HepG2 (cell line): Measurements from ENCODE around the gene SERPINA6. TPM values are rescaled to one million over a fixed set of nuclear protein-coding genes. Genes with fewer than 3 reads are reported as not detected.
A peak's percentile ranks its signal among the peaks of the same experiment; 100 is the strongest.

Source experiments
- ATAC-seq: fragments of 200-7000 bp; cut with Tn5 transposase; 3 replicates; pipeline ENCODE4 v1.9.1; 2020; ENCODE audit warnings: mild to moderate bottlenecking, moderate library complexity
- BruUV-seq: library from RNA; stranded (reverse); fragments of 400-500 nt; replicated peaks from 2 replicates; lab custom pipeline; 2021; lab: Mats Ljungman, UMichigan
- CTCF ChIA-PET: fragments of 300-600 bp; formaldehyde crosslinking; extraction: SDS; loops from one replicate; lab custom pipeline; 2021; ENCODE audit warnings: low total read pairs, inconsistent platforms, low intra/inter-chr PET ratio; lab: Yijun Ruan, JAX
- POLR2A ChIA-PET: fragments of 350-600 bp; sonication (Branson Sonifier 250); formaldehyde crosslinking; loops from one replicate; lab custom pipeline; 2020; ENCODE audit warnings: antibody characterized with exemption, inconsistent platforms; lab: Yijun Ruan, JAX
- DNase-seq: peaks from one replicate; pipeline ENCODE4 v3.0.0-alpha.2; 2015; ENCODE audit warnings: low spot score
- FAIRE-seq: peaks from 3 replicates; lab custom pipeline; 2011; peaks lifted over from hg19 to GRCh38; lab: Jason Lieb, UNC
- H2AFZ ChIP-seq: one replicate; pipeline ENCODE4 v1.6.1; 2011; ENCODE audit warnings: low read length, inconsistent platforms
- H3K27ac ChIP-seq: fragments of 300-600 bp; 3 replicates; pipeline ENCODE4 v1.8.0; 2011; ENCODE audit warnings: mixed run types, mild to moderate bottlenecking, mixed read lengths, low read length, inconsistent platforms; ENCODE audit not compliant: insufficient read depth; ENCODE audit errors: extremely low read length
- H3K27me3 ChIP-seq, 2 experiments: fragments of 200-600 bp in 1 of 2; 2 replicates in 1 of 2; 3 replicates in 1 of 2; pipeline versions ENCODE4 v1.6.0 to v1.8.0; 2011; ENCODE audit warnings: low read length in 2 of 2, mild to moderate bottlenecking in 2 of 2, moderate library complexity in 2 of 2, inconsistent platforms in 1 of 2; ENCODE audit not compliant: insufficient read depth in 2 of 2, control insufficient read depth in 1 of 2
- H3K36me3 ChIP-seq, 2 experiments: fragments of 200-600 bp in 1 of 2; replicated peaks in 1 of 2; 2 replicates in 1 of 2; 3 replicates in 1 of 2; pipeline versions ENCODE4 v1.5.1 to v1.8.0; 2011; ENCODE audit warnings: low read length in 2 of 2, inconsistent platforms in 1 of 2; ENCODE audit not compliant: insufficient read depth in 2 of 2, control insufficient read depth in 1 of 2
- H3K4me1 ChIP-seq: 2 replicates; pipeline ENCODE4 v1.5.1; 2012; ENCODE audit warnings: low read length, inconsistent platforms; ENCODE audit not compliant: insufficient read depth
- H3K4me2 ChIP-seq: 2 replicates; pipeline ENCODE4 v1.6.0; 2011; ENCODE audit warnings: low read depth, low read length, inconsistent platforms
- H3K4me3 ChIP-seq, 3 experiments: fragments of 200-600 bp in 1 of 3; sonication (generic), shearing (Covaris generic) in 1 of 3; replicated peaks in 1 of 3; 2 replicates each; pipeline ENCODE4 v1.5.1; 2011 to 2016; ENCODE audit warnings: low read length in 3 of 3, inconsistent platforms in 2 of 3, low read depth in 2 of 3, mild to moderate bottlenecking in 2 of 3, control low read depth in 1 of 3, mixed read lengths in 1 of 3; ENCODE audit not compliant: insufficient read depth in 1 of 3
- H3K79me2 ChIP-seq: one replicate; pipeline ENCODE4 v1.6.1; 2011; ENCODE audit warnings: low read length, inconsistent platforms; ENCODE audit not compliant: insufficient read depth
- H3K9ac ChIP-seq: 2 replicates; pipeline ENCODE4 v1.6.0; 2011; ENCODE audit warnings: mild to moderate bottlenecking, low read depth, low read length, inconsistent platforms; ENCODE audit not compliant: insufficient read depth
- H3K9me3 ChIP-seq: 2 replicates; pipeline ENCODE4 v1.5.1; 2012; ENCODE audit warnings: mild to moderate bottlenecking, low read length
- H4K20me1 ChIP-seq: 2 replicates; pipeline ENCODE4 v1.6.0; 2011; ENCODE audit warnings: inconsistent platforms, mild to moderate bottlenecking, low read length, moderate library complexity; ENCODE audit not compliant: insufficient read depth
- AHR ChIP-seq: IDR thresholded peaks from 2 replicates; pipeline ENCODE4 v1.6.1; 2018; ENCODE audit warnings: missing genetic modification reagents, missing compliant biosample characterization
- DNMT3B ChIP-seq: conservative IDR thresholded peaks from 2 replicates; pipeline ENCODE4 v1.6.1; 2016; ENCODE audit warnings: missing biosample characterization, control low read depth
- FOXA3 ChIP-seq: IDR thresholded peaks from 2 replicates; pipeline ENCODE4 v1.6.1; 2016; ENCODE audit warnings: missing genetic modification reagents, missing compliant biosample characterization
- HCFC1 ChIP-seq: fragments of 150-350 bp; IDR thresholded peaks from 2 replicates; pipeline ENCODE4 v1.6.1; 2014; ENCODE audit warnings: low read depth, low read length
- HNRNPUL1 ChIP-seq: fragments of 200-400 bp; formaldehyde crosslinking; IDR thresholded peaks from 2 replicates; pipeline ENCODE4 v1.6.1; 2017; ENCODE audit warnings: low read depth, mild to moderate bottlenecking, low read length, moderate library complexity
- JUND ChIP-seq: sonication (generic); formaldehyde crosslinking; IDR thresholded peaks from 2 replicates; pipeline ENCODE4 v1.8.0; 2022; ENCODE audit warnings: mild to moderate bottlenecking, missing genetic modification reagents
- NCOR1 ChIP-seq: fragments of 200-600 bp; sonication (generic); IDR thresholded peaks from 2 replicates; pipeline ENCODE4 v1.7.0; 2017; ENCODE audit warnings: antibody characterized with exemption, low read length, borderline replicate concordance
- RFXANK ChIP-seq: IDR thresholded peaks from 2 replicates; pipeline ENCODE4 v1.6.1; 2016
- SKI ChIP-seq: fragments of 450-650 bp; IDR thresholded peaks from one replicate; pipeline ENCODE4 v1.6.1; 2018; ENCODE audit warnings: mild to moderate bottlenecking; ENCODE audit not compliant: partially characterized antibody
- SNAPC5 ChIP-seq: sonication (generic); formaldehyde crosslinking; IDR thresholded peaks from 2 replicates; pipeline ENCODE4 v1.8.1; 2023; ENCODE audit warnings: mild to moderate bottlenecking, missing genetic modification reagents, borderline replicate concordance
- SOX6 ChIP-seq, 2 experiments: fragments of 450-650 bp in 1 of 2; sonication (generic) in 1 of 2; formaldehyde crosslinking in 1 of 2; IDR thresholded peaks; 2 replicates each; pipeline versions ENCODE4 v1.4.0 to v1.6.1; 2017 to 2020; ENCODE audit warnings: antibody characterized with exemption in 1 of 2, mild to moderate bottlenecking in 1 of 2, missing genetic modification reagents in 1 of 2
- STAT6 ChIP-seq: sonication (generic); formaldehyde crosslinking; IDR thresholded peaks from 2 replicates; pipeline ENCODE4 v1.4.0; 2020; ENCODE audit warnings: missing genetic modification reagents, mild to moderate bottlenecking, borderline replicate concordance
- TAF15 ChIP-seq: fragments of 200-400 bp; formaldehyde crosslinking; IDR thresholded peaks from one replicate; pipeline ENCODE4 v1.6.1; 2018; ENCODE audit warnings: mild to moderate bottlenecking, low read depth, low read length; ENCODE audit not compliant: poor library complexity, severe bottlenecking
- TBX2 ChIP-seq: sonication (generic); formaldehyde crosslinking; IDR thresholded peaks from 2 replicates; pipeline ENCODE4 v1.5.0; 2020; ENCODE audit warnings: missing genetic modification reagents, mild to moderate bottlenecking, borderline replicate concordance
- THAP11 ChIP-seq: IDR thresholded peaks from 2 replicates; pipeline ENCODE4 v1.6.1; 2016; ENCODE audit warnings: missing biosample characterization, missing genetic modification reagents
- ZNF10 ChIP-seq: sonication (generic); formaldehyde crosslinking; IDR thresholded peaks from 2 replicates; pipeline ENCODE4 v1.4.0; 2020; ENCODE audit warnings: mild to moderate bottlenecking, low read depth, missing genetic modification reagents, borderline replicate concordance
- ZNF234 ChIP-seq: sonication (generic); formaldehyde crosslinking; conservative IDR thresholded peaks from 2 replicates; pipeline ENCODE4 v1.5.1; 2020; ENCODE audit warnings: mild to moderate bottlenecking, missing genetic modification reagents
- ZNF441 ChIP-seq: sonication (generic); formaldehyde crosslinking; IDR thresholded peaks from 2 replicates; pipeline ENCODE4 v1.7.0; 2021; ENCODE audit warnings: missing genetic modification reagents, borderline replicate concordance
- ZNF451 ChIP-seq: sonication (generic); formaldehyde crosslinking; IDR thresholded peaks from 2 replicates; pipeline ENCODE4 v1.5.0; 2020; ENCODE audit warnings: mild to moderate bottlenecking, missing genetic modification reagents
- ZNF839 ChIP-seq: sonication (generic); formaldehyde crosslinking; IDR thresholded peaks from 2 replicates; pipeline ENCODE4 v1.4.0; 2020; ENCODE audit warnings: missing genetic modification reagents, mild to moderate bottlenecking, borderline replicate concordance
- ZNF891 ChIP-seq: sonication (generic); formaldehyde crosslinking; IDR thresholded peaks from 2 replicates; pipeline ENCODE4 v1.5.0; 2020; ENCODE audit warnings: mild to moderate bottlenecking, missing genetic modification reagents
- WGBS: methylation state at CpG from one replicate; pipeline ENCODE4 v1.1.6; 2017; ENCODE audit warnings: low lambda C conversion rate; 5-methylcytosine and 5-hydroxymethylcytosine counted together
- in situ Hi-C: cut with HindIII; loops from 2 replicates; pipeline ENCODE4 v1.10.0; 2017; ENCODE audit warnings: low pct_unique_long_range_greater_than_20kb; ENCODE audit not compliant: extremely low pct_ligation_motif_present
- intact Hi-C: fragments of 100-400 bp; cut with micrococcal nuclease; formaldehyde crosslinking; loops from one replicate; pipeline ENCODE4 v1.10.0; 2022; ENCODE audit not compliant: unreplicated experiment
- polyA plus RNA-seq, 8 experiments: library from polyadenylated mRNA; depleted of rRNA in 3 of 8; stranded (reverse) in 7 of 8; unstranded in 1 of 8; fragments of >200 nt; fragmentation: Illumina TruSeq in 4 of 8; extraction: Trizol in 4 of 8; gene quantifications; 2 replicates each; pipeline versions ENCODE4 v1.2.1 to v1.2.3, GENCODE V29; 2011 to 2016; ENCODE audit warnings: low read depth in 4 of 8, missing spikeins in 1 of 8, mixed read lengths in 1 of 8; ENCODE audit not compliant: insufficient read depth in 1 of 8
- total RNA-seq, 5 experiments: library from RNA; depleted of rRNA; stranded (reverse); fragments of >200 nt; fragmentation: Illumina TruSeq; extraction: Trizol; gene quantifications; 2 replicates each; pipeline ENCODE4 v1.2.3, GENCODE V29; 2016; ENCODE audit warnings: low read depth in 1 of 5
- TF ChIP-seq, protein P1 (sequence below): IDR thresholded peaks from 2 replicates; pipeline ENCODE4 v1.6.1; 2016

The SERPINA6 gene
- total and polyA plus RNA-seq, 2 of the 13 experiments (the other 11 are each of a cell fraction or from before 2014, with no cell fraction given): 260 to 333 TPM

DNA sequence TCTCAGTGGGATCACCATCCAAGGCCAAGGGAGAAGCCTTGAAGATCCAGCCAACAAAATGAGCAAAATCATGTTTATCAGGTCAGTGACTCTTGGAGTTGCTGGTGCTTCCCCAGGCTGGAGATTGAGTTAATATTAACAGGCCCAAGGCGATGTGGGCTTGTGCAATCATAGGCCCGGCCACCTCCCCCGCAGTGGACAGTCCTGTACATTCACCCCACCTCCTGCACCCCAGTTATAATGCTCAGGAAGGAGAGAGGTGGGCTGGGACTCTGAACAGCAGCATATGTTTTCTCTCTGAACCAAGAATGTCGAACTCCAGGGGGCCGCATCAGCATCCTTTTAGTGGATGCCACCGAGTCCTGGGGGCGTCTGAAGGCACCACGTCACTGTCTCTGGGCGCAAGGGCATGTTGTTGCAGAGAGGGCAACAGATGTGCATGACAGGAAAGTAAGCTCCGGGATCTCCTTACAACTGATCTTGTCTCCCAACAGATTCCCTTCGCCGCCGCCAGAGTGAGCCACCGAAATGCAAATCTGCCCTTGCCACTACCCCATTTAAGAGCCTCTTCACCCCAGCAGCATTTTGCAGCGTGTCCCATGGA, 32.2 kb upstream of the SERPINA6 start:
- Histone ChIP-seq H4K20me1 (no peaks in the 10 kb centered on the region), H3K27me3 (no peaks in the 10 kb centered on the region), H3K4me1 (peaks cover 61% of the 10 kb centered on the region), H3K4me2 (peak overlapping the region; percentile 74), H3K36me3 (no peaks in the 10 kb centered on the region), H2AFZ (no peak overlapping the region), H3K9me3 (0 out of 2 replicates have a peak, but pooled peaks cover 5% of the 10 kb centered on the region), H3K4me3 (peak overlapping the region; percentile 40 to 65 (median 44); a peak in 5 of 6 replicates), H3K79me2 (no peaks in the 10 kb centered on the region), H3K9ac (peak overlapping the region; percentile 36), H3K27ac (peak overlapping the region; percentile 63)
- POLR2A ChIA-PET: interaction anchor here (0.6 to 3.6 kb wide), 12 partner anchors 10 to 62 kb away, joined by 3 to 32 read pairs (median 4); partner anchors contain the start of genes SERPINA1 and SERPINA10
- in situ Hi-C loops: no loop called here
- intact Hi-C loops: loop anchor here (1.0 to 5.0 kb wide), 4 partner anchors 21 to 58 kb away; partner anchors contain the start of gene SERPINA6
- BruUV-seq: TSS peak; percentile 90
- CTCF ChIA-PET: interaction anchor here (0.7 to 2.4 kb wide), 3 partner anchors 21 to 58 kb away, joined by 3 to 14 read pairs (median 3); no protein-coding TSS in a partner anchor
- DNase-seq (peak; percentile 85), ATAC-seq (peak; percentile 95), FAIRE-seq (peak; percentile 68)
- under 1% methylated on average over 11 of the region's 15 CpGs for WGBS
- TF ChIP-seq TBX2 (peak; percentile 90), SNAPC5 (CRISPR knock-in tag) (no peak), HCFC1 (no peak), AHR (CRISPR knock-in tag) (no peak), ZNF839 (no peak), RFXANK (CRISPR knock-in tag) (peak; percentile 34; the same call in 1 of the 2 replicates), TAF15 (no peak), FOXA3 (CRISPR knock-in tag) (peak; percentile 63), ZNF891 (CRISPR knock-in tag) (0 out of 2 replicates have a peak, but pooled peaks have one; percentile 50), SOX6 (IDR thresholded peaks at IDR 0.05) (no peak), SOX6 (CRISPR knock-in tag; IDR thresholded peaks at IDR 0.05) (peak; percentile 85), DNMT3B (CRISPR knock-in tag) (no peak), STAT6 (CRISPR knock-in tag) (no peak), HNRNPUL1 (peak; percentile 75; the same call in 1 of the 2 replicates), ZNF441 (CRISPR knock-in tag) (no peak; the same call in 1 of the 2 replicates), NCOR1 (peak; percentile 66; the same call in 1 of the 2 replicates), JUND (peak; percentile 60; the same call in 1 of the 2 replicates), ZNF10 (CRISPR knock-in tag) (no peak), ZNF234 (CRISPR knock-in tag) (no peak), THAP11 (CRISPR knock-in tag) (no peak), SKI (no peak), ZNF451 (no peak)
- TF ChIP-seq, protein P1, sequence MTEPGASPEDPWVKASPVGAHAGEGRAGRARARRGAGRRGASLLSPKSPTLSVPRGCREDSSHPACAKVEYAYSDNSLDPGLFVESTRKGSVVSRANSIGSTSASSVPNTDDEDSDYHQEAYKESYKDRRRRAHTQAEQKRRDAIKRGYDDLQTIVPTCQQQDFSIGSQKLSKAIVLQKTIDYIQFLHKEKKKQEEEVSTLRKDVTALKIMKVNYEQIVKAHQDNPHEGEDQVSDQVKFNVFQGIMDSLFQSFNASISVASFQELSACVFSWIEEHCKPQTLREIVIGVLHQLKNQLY (CRISPR knock-in tag): no peak
